CD4-positive, alpha-beta T cell (primary cell): ENCODE measurements around the gene URGCP. TPM values are rescaled to one million over a fixed set of nuclear protein-coding genes. Genes with fewer than 3 reads are reported as not detected.

Experiments used
- ATAC-seq: fragments of 200-7000 bp; cut with Tn5 transposase; one replicate; pipeline ENCODE4 v1.10.0; 2022; ENCODE audit warnings: mild to moderate bottlenecking; ENCODE audit not compliant: poor library complexity
- CTCF ChIA-PET: fragments of 350-600 bp; sonication (Branson Sonifier 250); formaldehyde crosslinking; loops from one replicate; lab custom pipeline; 2021; ENCODE audit warnings: antibody characterized with exemption, inconsistent platforms; lab: Charles Lee
- POLR2A ChIA-PET: fragments of 350-600 bp; sonication (Branson Sonifier 250); formaldehyde crosslinking; loops from one replicate; lab custom pipeline; 2021; ENCODE audit warnings: antibody characterized with exemption, inconsistent platforms; lab: Charles Lee
- DNase-seq, 14 experiments: peaks; one replicate each; pipeline ENCODE4 v3.0.0-alpha.2; 2013 to 2020; ENCODE audit warnings: mixed read lengths in 2 of 14
- H3K27ac ChIP-seq, 2 donors: one replicate each; pipeline versions ENCODE4 v1.5.1 to v1.7.0; 2013; ENCODE audit warnings: low read length in 2 of 2, low read depth in 1 of 2, mild to moderate bottlenecking in 1 of 2
- H3K27me3 ChIP-seq, 2 experiments: 1 replicate in 1 of 2; 2 replicates in 1 of 2; pipeline versions ENCODE4 v1.6.1 to v1.7.0; 2013; ENCODE audit warnings: low read length in 2 of 2, control low read depth in 1 of 2, mild to moderate bottlenecking in 1 of 2, moderate library complexity in 1 of 2; ENCODE audit not compliant: insufficient read depth in 2 of 2, control insufficient read depth in 1 of 2
- H3K36me3 ChIP-seq: one replicate; pipeline ENCODE4 v1.6.1; 2013; ENCODE audit warnings: low read length, control low read depth; ENCODE audit not compliant: insufficient read depth
- H3K4me1 ChIP-seq: one replicate; pipeline ENCODE4 v1.6.1; 2013; ENCODE audit warnings: low read length, control low read depth; ENCODE audit not compliant: insufficient read depth
- H3K4me3 ChIP-seq: one replicate; pipeline ENCODE4 v1.5.1; 2013; ENCODE audit warnings: mild to moderate bottlenecking, low read length, moderate library complexity
- H3K9me3 ChIP-seq, 2 experiments: 1 replicate in 1 of 2; 2 replicates in 1 of 2; pipeline versions ENCODE4 v1.6.1 to v1.7.0; 2013; ENCODE audit warnings: low read length in 2 of 2, mild to moderate bottlenecking in 2 of 2, control low read depth in 1 of 2, moderate library complexity in 1 of 2; ENCODE audit not compliant: control insufficient read depth in 1 of 2, insufficient read depth in 1 of 2
- H3K27ac Mint-ChIP-seq: one replicate; pipeline ENCODE4 v1.8.0; 2020; ENCODE audit warnings: mixed read lengths
- H3K27me3 Mint-ChIP-seq: one replicate; pipeline ENCODE4 v1.8.0; 2021; ENCODE audit warnings: mixed read lengths
- H3K36me3 Mint-ChIP-seq: one replicate; pipeline ENCODE4 v1.8.0; 2021; ENCODE audit warnings: low read depth, mixed read lengths
- H3K4me1 Mint-ChIP-seq: one replicate; pipeline ENCODE4 v1.8.0; 2021; ENCODE audit warnings: low read depth, mixed read lengths
- H3K4me3 Mint-ChIP-seq: one replicate; pipeline ENCODE4 v1.8.0; 2020; ENCODE audit warnings: mild to moderate bottlenecking, mixed read lengths
- H3K9me3 Mint-ChIP-seq: one replicate; pipeline ENCODE4 v1.8.0; 2020; ENCODE audit warnings: mixed read lengths
- intact Hi-C, 2 experiments: fragments of 100-400 bp; cut with DNase I in 1 of 2; cut with micrococcal nuclease in 1 of 2; formaldehyde crosslinking; loops; one replicate each; pipeline versions ENCODE4 v1.15.1 to v1.9.0; 2023 to 2025; cut with DNase I, micrococcal nuclease
- total RNA-seq, 174 experiments: library from RNA in 2 of 174; stranded (reverse) in 2 of 174; gene quantifications; one replicate each; pipeline ENCODE4 v1.2.3 and lab custom pipeline; 2021 to 2026
- TF ChIP-seq, protein P1 (sequence below): fragments of 200-600 bp; IDR thresholded peaks from one replicate; pipeline ENCODE4 v1.8.0; 2022; ENCODE audit warnings: antibody characterized with exemption, mild to moderate bottlenecking

The URGCP gene
- total RNA-seq, 2 experiments from 2014 or later, result 21.8 to 22.5 TPM

DNA sequence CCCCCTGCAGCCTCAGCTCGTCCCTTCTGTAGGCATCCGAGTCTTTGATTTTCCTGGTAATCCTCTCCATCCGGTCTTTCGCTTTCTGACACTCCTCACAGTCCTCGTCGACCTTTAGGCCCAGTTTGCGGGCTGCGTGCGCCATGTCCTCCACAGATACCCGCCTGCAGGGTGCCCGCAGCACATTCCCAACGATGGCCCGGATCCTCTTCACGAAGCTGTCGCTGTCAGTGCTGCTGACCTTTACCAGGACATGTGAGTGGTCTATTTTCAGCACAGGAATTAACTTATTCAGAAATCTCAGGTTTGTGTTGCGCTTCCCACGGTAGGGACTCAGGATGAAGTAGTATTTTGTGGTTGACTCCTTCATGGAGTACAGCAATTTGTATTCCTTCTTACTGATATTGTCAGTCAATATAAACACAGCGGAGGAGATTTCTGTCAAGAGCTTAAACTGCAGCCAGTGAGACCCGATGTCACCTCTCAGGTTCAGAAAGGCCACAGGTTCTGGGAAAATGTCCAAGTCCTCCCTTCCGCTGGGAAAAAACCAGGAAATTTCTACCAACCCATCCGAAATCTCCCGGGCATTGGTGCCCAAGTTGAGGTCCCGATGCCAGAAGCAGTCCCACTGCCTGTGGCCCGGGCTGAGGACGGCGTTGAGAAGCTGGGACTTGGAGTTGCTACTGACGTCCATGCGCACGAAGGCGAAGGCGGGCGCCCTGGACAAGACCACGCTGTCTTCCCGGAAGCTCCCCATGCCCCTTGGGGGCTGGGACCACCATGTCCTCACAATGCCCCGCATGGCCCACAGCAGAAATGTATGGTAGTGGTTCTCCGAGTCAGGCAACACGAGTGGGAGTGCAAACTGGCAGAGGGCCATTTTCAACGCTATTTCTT, 28.2 kb downstream of the URGCP start:
- Mint-ChIP-seq H3K27me3 (no peaks in the 10 kb centered on the region), H3K9me3 (no peaks in the 10 kb centered on the region), H3K27ac (no peak overlapping the region), H3K4me1 (no peaks in the 10 kb centered on the region), H3K4me3 (no peak overlapping the region), H3K36me3 (peaks cover 76% of the 10 kb centered on the region)
- H3K36me3 ChIP-seq, result peaks cover 64% of the 10 kb centered on the region
- H3K27ac ChIP-seq, result no peak overlapping the region
- TF ChIP-seq, protein P1, sequence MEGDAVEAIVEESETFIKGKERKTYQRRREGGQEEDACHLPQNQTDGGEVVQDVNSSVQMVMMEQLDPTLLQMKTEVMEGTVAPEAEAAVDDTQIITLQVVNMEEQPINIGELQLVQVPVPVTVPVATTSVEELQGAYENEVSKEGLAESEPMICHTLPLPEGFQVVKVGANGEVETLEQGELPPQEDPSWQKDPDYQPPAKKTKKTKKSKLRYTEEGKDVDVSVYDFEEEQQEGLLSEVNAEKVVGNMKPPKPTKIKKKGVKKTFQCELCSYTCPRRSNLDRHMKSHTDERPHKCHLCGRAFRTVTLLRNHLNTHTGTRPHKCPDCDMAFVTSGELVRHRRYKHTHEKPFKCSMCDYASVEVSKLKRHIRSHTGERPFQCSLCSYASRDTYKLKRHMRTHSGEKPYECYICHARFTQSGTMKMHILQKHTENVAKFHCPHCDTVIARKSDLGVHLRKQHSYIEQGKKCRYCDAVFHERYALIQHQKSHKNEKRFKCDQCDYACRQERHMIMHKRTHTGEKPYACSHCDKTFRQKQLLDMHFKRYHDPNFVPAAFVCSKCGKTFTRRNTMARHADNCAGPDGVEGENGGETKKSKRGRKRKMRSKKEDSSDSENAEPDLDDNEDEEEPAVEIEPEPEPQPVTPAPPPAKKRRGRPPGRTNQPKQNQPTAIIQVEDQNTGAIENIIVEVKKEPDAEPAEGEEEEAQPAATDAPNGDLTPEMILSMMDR, result no peak
- no peaks in the 10 kb centered on the region for H3K9me3 ChIP-seq
- no peak for ATAC-seq
- CTCF ChIA-PET, result no interaction called here
- no peak overlapping the region for H3K4me3 ChIP-seq
- H3K27me3 ChIP-seq, result no peaks in the 10 kb centered on the region
- intact Hi-C loops, result loop anchor here in 1 of 2 experiments (10.0 kb wide), 1 partner anchor 247 kb away; the partner anchor contains the start of gene POLD2
- no peak for DNase-seq
- no peaks in the 10 kb centered on the region for H3K4me1 ChIP-seq
- POLR2A ChIA-PET, result no interaction called here

DNA sequence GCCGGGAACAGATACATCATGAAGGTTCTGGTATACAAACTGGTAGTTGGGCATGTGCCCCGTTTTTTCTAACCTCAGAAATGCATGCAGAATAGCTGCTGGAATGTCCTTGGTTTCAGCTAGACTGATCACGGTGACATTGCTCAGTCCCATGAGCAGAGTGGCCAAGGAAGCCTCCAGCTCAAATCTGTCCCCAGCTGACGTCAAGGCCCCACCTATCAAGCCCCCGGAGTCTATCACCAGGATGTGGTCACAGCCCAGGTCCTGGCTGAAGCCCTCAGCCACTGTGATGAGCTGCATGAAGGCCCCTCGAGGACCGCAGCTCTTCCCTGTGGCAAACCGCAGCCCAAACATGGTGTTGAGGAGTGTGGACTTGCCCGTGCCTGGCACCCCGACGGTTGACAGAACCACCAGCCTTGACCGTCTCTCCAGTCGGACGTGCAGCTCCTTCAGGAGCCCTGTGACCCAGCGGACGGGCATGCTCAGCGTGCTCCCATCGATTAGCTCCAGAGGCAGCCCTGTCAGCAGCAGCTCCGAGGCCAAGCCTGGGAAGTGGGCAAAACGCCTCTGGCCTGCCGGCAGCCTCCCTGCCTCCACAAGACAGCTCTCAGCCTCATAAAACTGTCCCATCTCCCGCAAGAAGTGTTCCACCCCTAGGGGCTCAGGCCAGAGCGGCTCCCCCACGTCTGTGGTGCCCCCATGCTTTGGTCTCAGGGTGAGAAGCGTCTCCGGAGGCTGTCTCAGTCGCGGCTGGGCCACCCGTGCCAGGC, 29.2 kb downstream of the URGCP start:
- peaks cover 61% of the 10 kb centered on the region for H3K36me3 ChIP-seq
- DNase-seq, result no peak
- ATAC-seq, result no peak
- H3K27ac Mint-ChIP-seq, result no peak overlapping the region
- intact Hi-C loops, result loop anchor here in 1 of 2 experiments (10.0 kb wide), 1 partner anchor 248 kb away; the partner anchor contains the start of gene POLD2
- no peaks in the 10 kb centered on the region for H3K9me3 Mint-ChIP-seq
- TF ChIP-seq, protein P1, result no peak
- no peaks in the 10 kb centered on the region for H3K27me3 ChIP-seq
- ChIA-PET POLR2A (interaction anchor here (0.6 kb wide), 1 partner anchor 48 kb away, joined by 3 read pairs; no protein-coding TSS in a partner anchor), CTCF (no interaction called here)
- no peaks in the 10 kb centered on the region for H3K4me1 ChIP-seq
- H3K4me1 Mint-ChIP-seq, result no peaks in the 10 kb centered on the region
- H3K27me3 Mint-ChIP-seq, result no peaks in the 10 kb centered on the region
- no peaks in the 10 kb centered on the region for H3K9me3 ChIP-seq
- H3K36me3 Mint-ChIP-seq, result peaks cover 75% of the 10 kb centered on the region
- H3K4me3 Mint-ChIP-seq, result no peak overlapping the region
- H3K27ac ChIP-seq, result no peak overlapping the region
- H3K4me3 ChIP-seq, result no peak overlapping the region

DNA sequence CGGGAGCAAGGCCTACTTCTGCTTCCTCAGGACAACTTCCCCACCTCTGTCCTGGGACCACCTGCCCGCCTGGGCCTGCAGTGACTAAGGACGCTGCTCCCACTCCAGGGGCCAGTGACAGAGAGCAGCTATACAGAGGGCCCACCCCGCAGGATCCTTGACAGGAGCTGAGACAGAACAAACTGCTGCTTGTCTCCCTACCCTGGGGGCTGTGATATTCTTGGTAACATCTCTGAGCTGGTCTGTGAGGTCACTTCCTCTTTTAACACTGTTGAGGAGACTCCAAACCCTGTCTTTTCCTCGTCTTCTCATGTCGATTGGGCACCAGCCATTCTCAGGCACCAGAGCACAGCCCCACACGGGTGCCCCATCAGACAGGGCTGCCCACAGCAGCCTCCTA, 30.2 kb downstream of the URGCP start:
- H3K27ac ChIP-seq, result no peak overlapping the region
- intact Hi-C loops, result loop anchor here in 1 of 2 experiments (10.0 kb wide), 1 partner anchor 249 kb away; the partner anchor contains the start of gene POLD2
- Mint-ChIP-seq H3K9me3 (no peaks in the 10 kb centered on the region), H3K4me3 (no peak overlapping the region), H3K27me3 (no peaks in the 10 kb centered on the region), H3K4me1 (no peaks in the 10 kb centered on the region), H3K36me3 (peaks cover 67% of the 10 kb centered on the region), H3K27ac (no peak overlapping the region)
- H3K36me3 ChIP-seq, result peaks cover 55% of the 10 kb centered on the region
- H3K27me3 ChIP-seq, result no peaks in the 10 kb centered on the region
- ChIA-PET POLR2A (interaction anchor here (0.9 kb wide), 1 partner anchor 26 kb away, joined by 4 read pairs; no protein-coding TSS in a partner anchor), CTCF (no interaction called here)
- no peak overlapping the region for H3K4me3 ChIP-seq
- DNase-seq (peak in 1 of 14 experiments; percentile 17), ATAC-seq (no peak)
- no peaks in the 10 kb centered on the region for H3K4me1 ChIP-seq
- no peaks in the 10 kb centered on the region for H3K9me3 ChIP-seq
- TF ChIP-seq, protein P1, result no peak
